Esophagus squamous epithelium (tissue), 4 donors: ENCODE data around the gene MAP1LC3B.

Experiments used
- CTCF ChIP-seq, 6 experiments: fragments of 450-650 bp in 4 of 6; fragments of 200-600 bp in 2 of 6; sonication (generic) in 2 of 6; IDR thresholded peaks; one replicate each; pipeline ENCODE4 v1.5.1; 2016 to 2019; ENCODE audit warnings: antibody characterized with exemption in 6 of 6, mild to moderate bottlenecking in 4 of 6, moderate library complexity in 4 of 6
- POLR2A ChIP-seq, 4 donors: fragments of 450-650 bp; IDR thresholded peaks; one replicate each; pipeline ENCODE4 v1.6.1; 2017; ENCODE audit warnings: antibody characterized with exemption in 4 of 4, mild to moderate bottlenecking in 4 of 4, moderate library complexity in 3 of 4

GRCh38 chr16:87369117-87369765 is 22.9 kb upstream of the MAP1LC3B start:
- TF ChIP-seq CTCF (IDR thresholded peaks at IDR 0.05), result no peak
- no peak for TF ChIP-seq POLR2A (IDR thresholded peaks at IDR 0.05)
